ENCODE measurements around the gene CMSS1. TPM values are rescaled to one million over a fixed set of nuclear protein-coding genes. Genes with fewer than 3 reads are reported as not detected.

Gene CMSS1
- total RNA-seq, 1 experiment from 2014 or later: 70.6 TPM

DNA sequence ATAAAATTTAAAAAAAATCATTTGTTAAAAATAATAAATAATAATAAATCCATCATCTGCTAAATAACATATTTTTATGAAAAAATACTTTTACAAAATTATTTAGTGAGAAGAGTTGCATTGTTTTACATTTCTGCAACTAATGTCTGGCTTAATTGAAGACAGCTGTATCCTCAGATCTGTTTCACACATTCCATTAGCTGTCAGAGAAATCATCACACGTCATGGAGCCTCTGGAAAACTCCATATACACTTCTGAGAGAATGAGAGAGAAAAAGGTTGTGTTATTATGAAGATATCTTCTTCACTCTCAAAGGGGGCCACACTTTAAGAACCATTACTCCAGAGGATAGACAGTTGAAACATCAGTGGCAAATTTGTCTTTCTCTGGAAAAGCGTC, 40.8 kb downstream of the CMSS1 start:
- no peak for TF ChIP-seq MYBL2 (CRISPR knock-in tag; IDR thresholded peaks at IDR 0.05)
- TF ChIP-seq ZNF416 (CRISPR knock-in tag; IDR thresholded peaks at IDR 0.05): no peak
- no peak for TF ChIP-seq SMAD3 (CRISPR knock-in tag; IDR thresholded peaks at IDR 0.05; ENCODE audit: borderline replicate concordance)
- TF ChIP-seq, protein P1, sequence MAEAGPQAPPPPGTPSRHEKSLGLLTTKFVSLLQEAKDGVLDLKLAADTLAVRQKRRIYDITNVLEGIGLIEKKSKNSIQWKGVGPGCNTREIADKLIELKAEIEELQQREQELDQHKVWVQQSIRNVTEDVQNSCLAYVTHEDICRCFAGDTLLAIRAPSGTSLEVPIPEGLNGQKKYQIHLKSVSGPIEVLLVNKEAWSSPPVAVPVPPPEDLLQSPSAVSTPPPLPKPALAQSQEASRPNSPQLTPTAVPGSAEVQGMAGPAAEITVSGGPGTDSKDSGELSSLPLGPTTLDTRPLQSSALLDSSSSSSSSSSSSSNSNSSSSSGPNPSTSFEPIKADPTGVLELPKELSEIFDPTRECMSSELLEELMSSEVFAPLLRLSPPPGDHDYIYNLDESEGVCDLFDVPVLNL (CRISPR knock-in tag; IDR thresholded peaks at IDR 0.05; ENCODE audit: borderline replicate concordance, low read depth): no peak
- TF ChIP-seq, protein P2, sequence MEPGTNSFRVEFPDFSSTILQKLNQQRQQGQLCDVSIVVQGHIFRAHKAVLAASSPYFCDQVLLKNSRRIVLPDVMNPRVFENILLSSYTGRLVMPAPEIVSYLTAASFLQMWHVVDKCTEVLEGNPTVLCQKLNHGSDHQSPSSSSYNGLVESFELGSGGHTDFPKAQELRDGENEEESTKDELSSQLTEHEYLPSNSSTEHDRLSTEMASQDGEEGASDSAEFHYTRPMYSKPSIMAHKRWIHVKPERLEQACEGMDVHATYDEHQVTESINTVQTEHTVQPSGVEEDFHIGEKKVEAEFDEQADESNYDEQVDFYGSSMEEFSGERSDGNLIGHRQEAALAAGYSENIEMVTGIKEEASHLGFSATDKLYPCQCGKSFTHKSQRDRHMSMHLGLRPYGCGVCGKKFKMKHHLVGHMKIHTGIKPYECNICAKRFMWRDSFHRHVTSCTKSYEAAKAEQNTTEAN (CRISPR knock-in tag; IDR thresholded peaks at IDR 0.05): no peak
- TF ChIP-seq, protein P3, sequence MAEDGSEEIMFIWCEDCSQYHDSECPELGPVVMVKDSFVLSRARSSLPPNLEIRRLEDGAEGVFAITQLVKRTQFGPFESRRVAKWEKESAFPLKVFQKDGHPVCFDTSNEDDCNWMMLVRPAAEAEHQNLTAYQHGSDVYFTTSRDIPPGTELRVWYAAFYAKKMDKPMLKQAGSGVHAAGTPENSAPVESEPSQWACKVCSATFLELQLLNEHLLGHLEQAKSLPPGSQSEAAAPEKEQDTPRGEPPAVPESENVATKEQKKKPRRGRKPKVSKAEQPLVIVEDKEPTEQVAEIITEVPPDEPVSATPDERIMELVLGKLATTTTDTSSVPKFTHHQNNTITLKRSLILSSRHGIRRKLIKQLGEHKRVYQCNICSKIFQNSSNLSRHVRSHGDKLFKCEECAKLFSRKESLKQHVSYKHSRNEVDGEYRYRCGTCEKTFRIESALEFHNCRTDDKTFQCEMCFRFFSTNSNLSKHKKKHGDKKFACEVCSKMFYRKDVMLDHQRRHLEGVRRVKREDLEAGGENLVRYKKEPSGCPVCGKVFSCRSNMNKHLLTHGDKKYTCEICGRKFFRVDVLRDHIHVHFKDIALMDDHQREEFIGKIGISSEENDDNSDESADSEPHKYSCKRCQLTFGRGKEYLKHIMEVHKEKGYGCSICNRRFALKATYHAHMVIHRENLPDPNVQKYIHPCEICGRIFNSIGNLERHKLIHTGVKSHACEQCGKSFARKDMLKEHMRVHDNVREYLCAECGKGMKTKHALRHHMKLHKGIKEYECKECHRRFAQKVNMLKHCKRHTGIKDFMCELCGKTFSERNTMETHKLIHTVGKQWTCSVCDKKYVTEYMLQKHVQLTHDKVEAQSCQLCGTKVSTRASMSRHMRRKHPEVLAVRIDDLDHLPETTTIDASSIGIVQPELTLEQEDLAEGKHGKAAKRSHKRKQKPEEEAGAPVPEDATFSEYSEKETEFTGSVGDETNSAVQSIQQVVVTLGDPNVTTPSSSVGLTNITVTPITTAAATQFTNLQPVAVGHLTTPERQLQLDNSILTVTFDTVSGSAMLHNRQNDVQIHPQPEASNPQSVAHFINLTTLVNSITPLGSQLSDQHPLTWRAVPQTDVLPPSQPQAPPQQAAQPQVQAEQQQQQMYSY (CRISPR knock-in tag; IDR thresholded peaks at IDR 0.05): no peak
- TF ChIP-seq ZNF423 (CRISPR knock-in tag; IDR thresholded peaks at IDR 0.05): no peak
- Mint-ChIP-seq H3K9me3 (peaks cover 5% of the 10 kb centered on the region), H3K27me3 (ENCODE audit: low read depth) (no peaks in the 10 kb centered on the region), H3K36me3 (peaks cover 5% of the 10 kb centered on the region; the same call in 1 of the 2 replicates), H3K4me3 (no peak overlapping the region), H3K4me1 (peaks cover 32% of the 10 kb centered on the region), H3K27ac (no peak overlapping the region)
- CTCF ChIA-PET: interaction anchor here (1.8 kb wide), 1 partner anchor 396 kb away, joined by 4 read pairs; no protein-coding TSS in a partner anchor
- ATAC-seq: no peak
- no peak for DNase-seq (ENCODE audit: low spot score)
- POLR2A ChIA-PET: no interaction called here

DNA sequence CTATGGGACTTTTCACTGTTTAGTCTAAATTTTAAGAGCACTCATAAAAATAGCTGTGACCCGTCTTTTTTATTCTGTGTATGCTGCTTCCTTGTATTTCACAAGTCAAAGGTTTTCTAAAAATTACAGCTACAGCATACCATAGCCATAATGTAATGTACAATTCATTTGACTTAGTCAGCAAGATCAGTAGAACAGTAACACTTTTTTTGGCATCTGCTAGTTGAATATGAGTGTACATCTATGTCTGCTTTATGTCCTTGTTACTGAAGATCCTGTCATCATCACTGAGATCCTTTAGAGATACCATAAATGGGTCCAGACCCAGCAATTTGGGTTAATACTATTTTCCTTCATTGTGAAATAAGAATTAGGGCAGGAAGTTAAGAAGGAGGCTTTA, 42.2 kb downstream of the CMSS1 start:
- peaks cover 18% of the 10 kb centered on the region for H3K4me1 Mint-ChIP-seq
- CTCF ChIA-PET: interaction anchor here (0.7 to 1.8 kb wide), 2 partner anchors 16 to 394 kb away, joined by 3 to 4 read pairs; no protein-coding TSS in a partner anchor
- TF ChIP-seq, protein P4, sequence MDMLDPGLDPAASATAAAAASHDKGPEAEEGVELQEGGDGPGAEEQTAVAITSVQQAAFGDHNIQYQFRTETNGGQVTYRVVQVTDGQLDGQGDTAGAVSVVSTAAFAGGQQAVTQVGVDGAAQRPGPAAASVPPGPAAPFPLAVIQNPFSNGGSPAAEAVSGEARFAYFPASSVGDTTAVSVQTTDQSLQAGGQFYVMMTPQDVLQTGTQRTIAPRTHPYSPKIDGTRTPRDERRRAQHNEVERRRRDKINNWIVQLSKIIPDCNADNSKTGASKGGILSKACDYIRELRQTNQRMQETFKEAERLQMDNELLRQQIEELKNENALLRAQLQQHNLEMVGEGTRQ (CRISPR knock-in tag; IDR thresholded peaks at IDR 0.05): no peak
- TF ChIP-seq TEAD4 (CRISPR knock-in tag; IDR thresholded peaks at IDR 0.05) (no peak), MYBL2 (CRISPR knock-in tag; IDR thresholded peaks at IDR 0.05) (no peak), ATF1 (CRISPR knock-in tag; IDR thresholded peaks at IDR 0.05) (no peak), ZNF396 (CRISPR knock-in tag; IDR thresholded peaks at IDR 0.05; ENCODE audit: borderline replicate concordance) (no peak), FOXP1 (CRISPR knock-in tag; IDR thresholded peaks at IDR 0.05; ENCODE audit: borderline replicate concordance) (no peak), ZMAT4 (CRISPR knock-in tag; IDR thresholded peaks at IDR 0.05) (no peak), ZNF219 (CRISPR knock-in tag; IDR thresholded peaks at IDR 0.05; ENCODE audit: borderline replicate concordance) (no peak), ZNF138 (CRISPR knock-in tag; conservative IDR thresholded peaks at IDR 0.05) (no peak), GRHL2 (CRISPR knock-in tag; IDR thresholded peaks at IDR 0.05; ENCODE audit: insufficient replicate concordance, severe bottlenecking) (no peak)
- TF ChIP-seq, protein P5, sequence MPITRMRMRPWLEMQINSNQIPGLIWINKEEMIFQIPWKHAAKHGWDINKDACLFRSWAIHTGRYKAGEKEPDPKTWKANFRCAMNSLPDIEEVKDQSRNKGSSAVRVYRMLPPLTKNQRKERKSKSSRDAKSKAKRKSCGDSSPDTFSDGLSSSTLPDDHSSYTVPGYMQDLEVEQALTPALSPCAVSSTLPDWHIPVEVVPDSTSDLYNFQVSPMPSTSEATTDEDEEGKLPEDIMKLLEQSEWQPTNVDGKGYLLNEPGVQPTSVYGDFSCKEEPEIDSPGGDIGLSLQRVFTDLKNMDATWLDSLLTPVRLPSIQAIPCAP (CRISPR knock-in tag; IDR thresholded peaks at IDR 0.05): no peak
- DNase-seq (ENCODE audit: low spot score) (no peak), ATAC-seq (no peak)
- peaks cover 5% of the 10 kb centered on the region; the same call in 1 of the 2 replicates for H3K36me3 Mint-ChIP-seq
- no peaks in the 10 kb centered on the region; the same call in 1 of the 2 replicates for H3K27me3 Mint-ChIP-seq (ENCODE audit: low read depth)
- no peak overlapping the region for H3K4me3 Mint-ChIP-seq
- POLR2A ChIA-PET: no interaction called here
- H3K27ac Mint-ChIP-seq: no peak overlapping the region
- peaks cover 5% of the 10 kb centered on the region for H3K9me3 Mint-ChIP-seq
